Breast epithelium (tissue), 3 donors: ENCODE data around the gene HHATL.

Experiments used
- CTCF ChIP-seq, 3 donors: fragments of 450-650 bp; IDR thresholded peaks; one replicate each; pipeline ENCODE4 v1.5.1; 2016 to 2017; ENCODE audit warnings: antibody characterized with exemption in 3 of 3, mild to moderate bottlenecking in 3 of 3, moderate library complexity in 3 of 3
- POLR2AphosphoS5 ChIP-seq, 3 donors: sonication (generic); formaldehyde crosslinking; IDR thresholded peaks; one replicate each; pipeline ENCODE4 v1.6.1; 2017; ENCODE audit warnings: antibody characterized with exemption in 3 of 3

GRCh38 chr3:42707620-42708355 lies 5.2 kb upstream of the HHATL start:
- TF ChIP-seq POLR2AphosphoS5 (IDR thresholded peaks at IDR 0.05) (no peak), CTCF (IDR thresholded peaks at IDR 0.05) (no peak)
